GM23248 (cell line): Measurements from ENCODE around the gene CTNNAL1. TPM values are rescaled to one million over a fixed set of nuclear protein-coding genes. Genes with fewer than 3 reads are reported as not detected.

Source experiments
- DNase-seq: peaks from one replicate; pipeline ENCODE4 v3.0.0-alpha.2; 2015
- H2AFZ ChIP-seq: fragments of 200-600 bp; sonication (generic); 2 replicates; pipeline ENCODE4 v1.6.1; 2016; ENCODE audit warnings: antibody characterized with exemption
- H3F3A ChIP-seq: fragments of 200-600 bp; sonication (generic); 2 replicates; pipeline ENCODE4 v1.6.1; 2016; ENCODE audit warnings: mild to moderate bottlenecking, antibody characterized with exemption, mixed run types; ENCODE audit not compliant: insufficient read depth
- H3K27ac ChIP-seq: fragments of 200-600 bp; sonication (generic); 2 replicates; pipeline ENCODE4 v1.5.1; 2016; ENCODE audit warnings: mild to moderate bottlenecking
- H3K27me3 ChIP-seq: fragments of 200-600 bp; sonication (generic); replicated peaks from 2 replicates; pipeline ENCODE4 v1.6.1; 2016; ENCODE audit warnings: mild to moderate bottlenecking; ENCODE audit not compliant: insufficient read depth
- H3K36me3 ChIP-seq: fragments of 200-600 bp; sonication (generic); 2 replicates; pipeline ENCODE4 v1.6.1; 2016; ENCODE audit warnings: low read depth, mild to moderate bottlenecking
- H3K4me1 ChIP-seq: fragments of 200-600 bp; sonication (generic); 2 replicates; pipeline ENCODE4 v1.6.1; 2016; ENCODE audit warnings: mild to moderate bottlenecking; ENCODE audit not compliant: insufficient read depth
- H3K4me2 ChIP-seq: fragments of 200-600 bp; sonication (generic); one replicate; pipeline ENCODE4 v1.6.1; 2016; ENCODE audit warnings: mild to moderate bottlenecking; ENCODE audit not compliant: unreplicated experiment
- H3K4me3 ChIP-seq: fragments of 200-600 bp; sonication (generic); 2 replicates; pipeline ENCODE4 v1.5.1; 2016; ENCODE audit warnings: mild to moderate bottlenecking
- H3K79me2 ChIP-seq: fragments of 200-600 bp; sonication (generic); 2 replicates; pipeline ENCODE4 v1.6.1; 2016; ENCODE audit warnings: mild to moderate bottlenecking; ENCODE audit not compliant: insufficient read depth
- H3K9ac ChIP-seq: fragments of 200-600 bp; sonication (generic); 2 replicates; pipeline ENCODE4 v1.6.1; 2016; ENCODE audit warnings: mild to moderate bottlenecking
- H3K9me2 ChIP-seq: fragments of 200-600 bp; sonication (generic); 2 replicates; pipeline ENCODE4 v1.6.1; 2016; ENCODE audit warnings: mixed run types, mild to moderate bottlenecking, moderate library complexity; ENCODE audit not compliant: insufficient read depth
- H3K9me3 ChIP-seq: fragments of 200-600 bp; sonication (generic); one replicate; pipeline ENCODE4 v1.6.1; 2017; ENCODE audit warnings: low read depth
- H4K20me1 ChIP-seq: fragments of 200-600 bp; sonication (generic); 2 replicates; pipeline ENCODE4 v1.6.0; 2016; ENCODE audit not compliant: insufficient read depth
- EZH2 ChIP-seq: fragments of 200-600 bp; sonication (generic); IDR thresholded peaks from 2 replicates; pipeline ENCODE4 v1.6.1; 2018; ENCODE audit warnings: antibody characterized with exemption, mild to moderate bottlenecking; ENCODE audit not compliant: insufficient read depth, poor library complexity, severe bottlenecking
- EZH2phosphoT487 ChIP-seq: fragments of 200-600 bp; sonication (generic); IDR thresholded peaks from 2 replicates; pipeline ENCODE4 v1.6.1; 2018; ENCODE audit warnings: antibody characterized with exemption, moderate library complexity, mild to moderate bottlenecking, low read depth; ENCODE audit not compliant: insufficient read depth
- WGBS, 2 experiments: methylation state at CpG; one replicate each; pipeline ENCODE4 v1.1.6; 2015 to 2017; ENCODE audit warnings: low lambda C conversion rate in 2 of 2, low coverage in 1 of 2; ENCODE audit errors: missing lambda C conversion rate in 2 of 2; 5-methylcytosine and 5-hydroxymethylcytosine counted together
- in situ Hi-C: fragments of 300-500 bp; cut with MboI; formaldehyde crosslinking; loops from 2 replicates; pipeline ENCODE4 v1.15.0; 2020
- polyA plus RNA-seq: library from polyadenylated mRNA; unstranded; fragments of >200 nt; fragmentation: Nextera tagmentation; extraction: Ambion mirVana; gene quantifications from 2 replicates; pipeline ENCODE4 v1.2.1, GENCODE V29; 2016
- total RNA-seq: library from RNA; depleted of rRNA; stranded (reverse); fragments of >200 nt; shearing (Covaris generic); gene quantifications from 2 replicates; pipeline ENCODE4 v1.2.3, GENCODE V29; 2014

Gene CTNNAL1
- total and polyA plus RNA-seq, 2 experiments from 2014 or later = 97.9 to 119 TPM

DNA sequence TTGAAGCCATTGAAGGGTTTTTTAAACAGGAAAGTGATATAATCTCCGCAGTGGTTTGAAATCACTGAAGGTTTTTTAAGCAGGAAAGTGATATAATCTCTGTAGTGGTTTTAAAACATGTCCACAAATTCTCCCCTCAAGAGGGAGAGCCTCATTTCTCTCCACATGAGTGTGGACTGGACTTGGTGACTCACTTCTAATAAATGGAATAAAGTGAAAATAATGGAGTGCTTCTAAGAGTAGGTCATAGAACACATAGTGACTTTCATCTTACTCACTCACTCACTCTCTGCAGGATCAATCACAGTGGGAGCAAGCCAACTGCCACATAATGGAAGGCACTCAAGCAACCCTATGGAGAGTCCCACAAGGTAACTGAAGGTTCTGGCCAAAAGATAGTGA is 12.0 kb downstream of the CTNNAL1 start:
- H4K20me1 ChIP-seq = 0 out of 2 replicates have a peak, but pooled peaks cover 10% of the 10 kb centered on the region
- no peaks in the 10 kb centered on the region for H3K27me3 ChIP-seq
- TF ChIP-seq EZH2phosphoT487 (no peak), EZH2 (no peak)
- H3K4me1 ChIP-seq = peaks cover 4% of the 10 kb centered on the region
- H3K27ac ChIP-seq = peak overlapping the region; percentile 29
- peak overlapping the region; percentile 16 for H3K4me2 ChIP-seq
- H2AFZ ChIP-seq = no peak overlapping the region
- H3K9me2 ChIP-seq = no peaks in the 10 kb centered on the region; the same call in 1 of the 2 replicates
- H3K9ac ChIP-seq = no peak overlapping the region
- no peaks in the 10 kb centered on the region for H3K9me3 ChIP-seq
- in situ Hi-C loops = no loop called here
- peaks cover 7% of the 10 kb centered on the region; the same call in 1 of the 2 replicates for H3K36me3 ChIP-seq
- peak; percentile 92 for DNase-seq
- H3K79me2 ChIP-seq = peaks cover 88% of the 10 kb centered on the region
- no peak overlapping the region for H3K4me3 ChIP-seq
- 0 to 2% methylated on average over 1 of the region's 1 CpG for WGBS, 2 experiments
- peaks cover 20% of the 10 kb centered on the region for H3F3A ChIP-seq

DNA sequence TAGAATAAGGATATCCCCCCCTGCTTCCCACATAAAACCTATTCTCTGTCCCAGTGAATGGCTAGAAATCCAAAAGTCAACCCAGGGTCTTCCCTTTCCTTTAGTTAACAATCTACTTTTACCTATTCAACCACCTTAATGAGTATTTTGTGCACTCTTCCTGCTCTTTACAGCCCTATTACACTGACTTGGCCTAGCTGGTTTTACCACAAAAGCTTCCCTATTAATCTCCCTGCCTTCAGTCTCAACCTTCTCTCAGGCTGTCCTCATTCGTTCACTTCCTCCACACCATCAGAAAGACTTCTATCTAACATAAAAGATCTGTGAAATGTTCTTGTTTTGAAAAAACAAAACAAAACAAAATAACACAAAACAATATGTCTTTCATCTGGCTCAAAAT is 16.2 kb downstream of the CTNNAL1 start:
- H3K9me2 ChIP-seq = no peaks in the 10 kb centered on the region; the same call in 1 of the 2 replicates
- H3F3A ChIP-seq = peaks cover 18% of the 10 kb centered on the region
- no peak overlapping the region for H3K27ac ChIP-seq
- H3K9ac ChIP-seq = no peak overlapping the region
- peaks cover 86% of the 10 kb centered on the region for H3K79me2 ChIP-seq
- no peak for DNase-seq
- H4K20me1 ChIP-seq = 0 out of 2 replicates have a peak, but pooled peaks cover 15% of the 10 kb centered on the region
- no peaks in the 10 kb centered on the region for H3K9me3 ChIP-seq
- no peak overlapping the region for H3K4me3 ChIP-seq
- H3K4me1 ChIP-seq = peaks cover 4% of the 10 kb centered on the region
- WGBS, 2 experiments = 96 to 98% methylated on average over 1 of the region's 1 CpG
- H3K4me2 ChIP-seq = no peak overlapping the region
- H3K27me3 ChIP-seq = no peaks in the 10 kb centered on the region
- TF ChIP-seq EZH2 (no peak), EZH2phosphoT487 (no peak)
- H2AFZ ChIP-seq = no peak overlapping the region
- in situ Hi-C loops = no loop called here
- peaks cover 11% of the 10 kb centered on the region; the same call in 1 of the 2 replicates for H3K36me3 ChIP-seq

DNA sequence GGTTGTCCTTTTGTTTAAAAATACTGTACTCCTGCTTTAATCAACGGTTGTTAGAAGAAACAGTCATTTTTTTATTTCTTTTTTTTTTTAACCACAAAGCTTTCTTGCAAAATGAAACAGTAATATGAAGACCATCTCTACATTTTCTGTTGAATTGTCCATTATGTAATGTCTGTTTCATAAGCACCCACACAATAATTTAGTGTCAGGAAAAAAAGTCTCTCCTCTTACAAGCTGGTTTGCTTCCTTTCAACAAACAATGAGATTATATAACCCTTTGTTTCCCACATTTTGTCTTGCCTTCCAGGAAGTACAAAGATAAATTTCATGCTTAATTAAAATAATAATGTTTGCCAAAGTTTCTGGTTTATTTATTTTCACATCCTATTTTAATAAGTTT is 16.7 kb downstream of the CTNNAL1 start:
- H3K4me1 ChIP-seq = peaks cover 3% of the 10 kb centered on the region
- H3K4me3 ChIP-seq = no peak overlapping the region
- H3K27ac ChIP-seq = no peak overlapping the region
- peaks cover 13% of the 10 kb centered on the region for H3F3A ChIP-seq
- H2AFZ ChIP-seq = no peak overlapping the region
- TF ChIP-seq EZH2phosphoT487 (no peak), EZH2 (no peak)
- peaks cover 14% of the 10 kb centered on the region; the same call in 1 of the 2 replicates for H3K36me3 ChIP-seq
- WGBS, 2 experiments = 42 to 50% methylated on average over 1 of the region's 1 CpG
- peaks cover 86% of the 10 kb centered on the region for H3K79me2 ChIP-seq
- no peaks in the 10 kb centered on the region for H3K27me3 ChIP-seq
- no peak for DNase-seq
- no peaks in the 10 kb centered on the region; the same call in 1 of the 2 replicates for H3K9me2 ChIP-seq
- 0 out of 2 replicates have a peak, but pooled peaks cover 15% of the 10 kb centered on the region for H4K20me1 ChIP-seq
- H3K9ac ChIP-seq = no peak overlapping the region
- H3K9me3 ChIP-seq = no peaks in the 10 kb centered on the region
- H3K4me2 ChIP-seq = no peak overlapping the region
- in situ Hi-C loops = no loop called here

DNA sequence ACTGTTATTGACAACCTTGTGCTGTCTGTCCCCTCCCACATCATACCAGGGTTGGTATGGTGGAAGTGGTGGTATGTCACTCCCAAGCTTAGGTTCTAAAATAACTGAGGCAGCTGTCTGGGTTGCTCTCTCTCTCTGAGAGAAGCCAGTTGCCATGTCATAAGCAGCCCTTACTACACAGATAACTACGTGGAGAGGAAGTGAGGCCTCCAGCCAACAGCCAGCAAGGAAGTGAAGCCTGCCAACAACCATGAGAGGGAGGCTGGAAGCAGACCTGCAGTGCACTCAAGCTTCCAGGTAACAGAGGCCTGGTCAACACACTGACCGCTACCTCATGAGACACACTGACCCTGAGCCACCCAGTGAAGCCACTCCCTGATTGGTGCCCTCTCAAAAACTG is 18.6 kb downstream of the CTNNAL1 start:
- H3K27me3 ChIP-seq = no peaks in the 10 kb centered on the region
- H3F3A ChIP-seq = no peaks in the 10 kb centered on the region
- TF ChIP-seq EZH2 (no peak), EZH2phosphoT487 (no peak)
- H3K4me1 ChIP-seq = no peaks in the 10 kb centered on the region
- no peak overlapping the region for H2AFZ ChIP-seq
- no peaks in the 10 kb centered on the region for H3K9me3 ChIP-seq
- H3K4me2 ChIP-seq = no peak overlapping the region
- H4K20me1 ChIP-seq = 0 out of 2 replicates have a peak, but pooled peaks cover 15% of the 10 kb centered on the region
- no peak overlapping the region for H3K4me3 ChIP-seq
- WGBS, 2 experiments = 100% methylated on average over 2 of the region's 2 CpGs
- no peak for DNase-seq
- no peaks in the 10 kb centered on the region; the same call in 1 of the 2 replicates for H3K9me2 ChIP-seq
- H3K9ac ChIP-seq = no peak overlapping the region
- peaks cover 23% of the 10 kb centered on the region for H3K36me3 ChIP-seq
- H3K79me2 ChIP-seq = peaks cover 80% of the 10 kb centered on the region
- H3K27ac ChIP-seq = no peak overlapping the region
- in situ Hi-C loops = no loop called here

DNA sequence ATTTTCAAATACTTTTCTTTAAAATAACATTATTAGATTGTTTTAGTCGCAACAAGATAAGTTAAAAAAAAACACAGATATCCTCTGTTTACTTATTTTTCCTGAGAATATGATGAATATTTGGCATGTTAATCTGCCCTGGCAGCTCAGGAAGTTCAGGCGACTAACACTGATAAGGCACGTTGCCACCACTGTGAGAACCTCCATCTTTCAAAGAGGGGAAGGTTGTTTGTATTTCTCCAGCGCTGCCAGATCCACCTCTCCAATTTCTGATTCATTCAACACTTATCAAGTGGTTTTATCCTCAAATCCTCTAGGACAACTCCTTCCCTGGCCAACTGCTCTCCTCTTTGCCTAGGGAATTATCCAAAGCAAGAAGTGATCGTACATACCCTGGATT is 21.8 kb downstream of the CTNNAL1 start:
- 94 to 97% methylated on average over 5 of the region's 5 CpGs for WGBS, 2 experiments
- H3K27me3 ChIP-seq = no peaks in the 10 kb centered on the region
- no peaks in the 10 kb centered on the region for H3K9me2 ChIP-seq
- H2AFZ ChIP-seq = no peak overlapping the region
- in situ Hi-C loops = no loop called here
- H3K9me3 ChIP-seq = no peaks in the 10 kb centered on the region
- no peak overlapping the region for H3K9ac ChIP-seq
- H3K4me3 ChIP-seq = no peak overlapping the region
- peaks cover 22% of the 10 kb centered on the region for H3K36me3 ChIP-seq
- H3K4me2 ChIP-seq = no peak overlapping the region
- H3K79me2 ChIP-seq = peaks cover 47% of the 10 kb centered on the region
- H3F3A ChIP-seq = no peaks in the 10 kb centered on the region
- H4K20me1 ChIP-seq = 0 out of 2 replicates have a peak, but pooled peaks cover 6% of the 10 kb centered on the region
- no peak for DNase-seq
- TF ChIP-seq EZH2phosphoT487 = no peak
- TF ChIP-seq EZH2 = no peak
- no peaks in the 10 kb centered on the region for H3K4me1 ChIP-seq
- H3K27ac ChIP-seq = no peak overlapping the region
